Activated B cell treated with CpG ODN at 0.5 μM for 24 hours (primary cell): Measurements from ENCODE around the gene SPHK1. TPM values are rescaled to one million over a fixed set of nuclear protein-coding genes. Genes with fewer than 3 reads are reported as not detected.

Source experiments
- ATAC-seq: fragments of 200-7000 bp; cut with Tn5 transposase; one replicate; pipeline ENCODE4 v1.10.0; 2021; ENCODE audit warnings: low read depth, mild to moderate bottlenecking, moderate library complexity
- CTCF ChIA-PET: fragments of 350-600 bp; sonication (Branson Sonifier 250); formaldehyde crosslinking; loops from one replicate; lab custom pipeline; 2021; ENCODE audit warnings: antibody characterized with exemption; lab: Charles Lee
- POLR2A ChIA-PET: fragments of 350-600 bp; sonication (Branson Sonifier 250); formaldehyde crosslinking; loops from one replicate; lab custom pipeline; 2021; ENCODE audit warnings: antibody characterized with exemption; lab: Charles Lee
- DNase-seq: peaks from one replicate; pipeline ENCODE4 v3.0.0; 2022
- H3K27ac Mint-ChIP-seq: one replicate; pipeline ENCODE4 v1.8.0; 2020; ENCODE audit warnings: mixed read lengths
- H3K27me3 Mint-ChIP-seq: one replicate; pipeline ENCODE4 v1.8.0; 2021; ENCODE audit warnings: mixed read lengths
- H3K36me3 Mint-ChIP-seq: one replicate; pipeline ENCODE4 v1.8.0; 2021; ENCODE audit warnings: low read depth, mixed read lengths
- H3K4me1 Mint-ChIP-seq: one replicate; pipeline ENCODE4 v1.8.0; 2021; ENCODE audit warnings: mixed read lengths
- H3K4me3 Mint-ChIP-seq: one replicate; pipeline ENCODE4 v1.8.0; 2020; ENCODE audit warnings: mild to moderate bottlenecking, mixed read lengths
- H3K9me3 Mint-ChIP-seq: one replicate; pipeline ENCODE4 v1.8.0; 2020; ENCODE audit warnings: mixed read lengths
- CTCF ChIP-seq: fragments of 200-600 bp; IDR thresholded peaks from one replicate; pipeline ENCODE4 v1.8.0; 2022; ENCODE audit warnings: antibody characterized with exemption, mild to moderate bottlenecking
- intact Hi-C: fragments of 100-400 bp; cut with micrococcal nuclease; formaldehyde crosslinking; loops from one replicate; pipeline ENCODE4 v1.15.1; 2024
- total RNA-seq: library from RNA; stranded (reverse); gene quantifications from 2 replicates; pipeline ENCODE4 v1.2.3, GENCODE V29; 2022

SPHK1 gene
- total RNA-seq, 1 donor from 2014 or later: 1.1 TPM

- H3K4me3 Mint-ChIP-seq: no peak overlapping the region
- no peaks in the 10 kb centered on the region for H3K9me3 Mint-ChIP-seq
- CTCF ChIA-PET: no interaction called here
- intact Hi-C loops: no loop called here
- POLR2A ChIA-PET: no interaction called here
- peaks cover 4% of the 10 kb centered on the region for H3K27me3 Mint-ChIP-seq
- H3K27ac Mint-ChIP-seq: no peak overlapping the region
- DNase-seq (no peak), ATAC-seq (no peak)
- no peaks in the 10 kb centered on the region for H3K4me1 Mint-ChIP-seq
- H3K36me3 Mint-ChIP-seq: no peaks in the 10 kb centered on the region
- no peak for TF ChIP-seq CTCF
Measured at GRCh38 chr17:76368545-76368944, 15.9 kb upstream of the SPHK1 start.

- intact Hi-C loops: no loop called here
- H3K4me3 Mint-ChIP-seq: no peak overlapping the region
- no peak for ATAC-seq
Measured at GRCh38 chr17:76369379-76369778, 15.0 kb upstream of the SPHK1 start.

GRCh38 chr17:76369804-76370203 is 14.6 kb upstream of the SPHK1 start:
- intact Hi-C loops: no loop called here
- Mint-ChIP-seq H3K9me3 (no peaks in the 10 kb centered on the region), H3K4me3 (no peak overlapping the region), H3K27me3 (peaks cover 4% of the 10 kb centered on the region), H3K27ac (no peak overlapping the region), H3K36me3 (no peaks in the 10 kb centered on the region), H3K4me1 (no peaks in the 10 kb centered on the region)
- DNase-seq (no peak), ATAC-seq (no peak)
- POLR2A ChIA-PET: interaction anchor here (0.7 kb wide), 1 partner anchor 59 kb away, joined by 3 read pairs; no protein-coding TSS in a partner anchor
- CTCF ChIA-PET: interaction anchor here (1.8 kb wide), 1 partner anchor 28 kb away, joined by 6 read pairs; no protein-coding TSS in a partner anchor
- no peak for TF ChIP-seq CTCF

More at GRCh38 chr17:76369379-76369778, 15.0 kb upstream of the SPHK1 start:
- Mint-ChIP-seq H3K9me3 (no peaks in the 10 kb centered on the region), H3K36me3 (no peaks in the 10 kb centered on the region), H3K4me1 (no peaks in the 10 kb centered on the region), H3K27ac (no peak overlapping the region), H3K27me3 (peaks cover 4% of the 10 kb centered on the region)
- DNase-seq: no peak
- no peak for TF ChIP-seq CTCF
- POLR2A ChIA-PET: no interaction called here
- CTCF ChIA-PET: no interaction called here

GRCh38 chr17:76370261-76370993 is 14.0 kb upstream of the SPHK1 start:
- intact Hi-C loops: no loop called here
- Mint-ChIP-seq H3K27me3 (peaks cover 4% of the 10 kb centered on the region), H3K4me1 (no peaks in the 10 kb centered on the region), H3K27ac (no peak overlapping the region), H3K9me3 (no peaks in the 10 kb centered on the region), H3K4me3 (no peak overlapping the region), H3K36me3 (no peaks in the 10 kb centered on the region)
- POLR2A ChIA-PET: interaction anchor here (0.7 kb wide), 1 partner anchor 58 kb away, joined by 3 read pairs; no protein-coding TSS in a partner anchor
- no peak for ATAC-seq
- DNase-seq: no peak
- CTCF ChIA-PET: interaction anchor here (1.8 kb wide), 1 partner anchor 27 kb away, joined by 6 read pairs; no protein-coding TSS in a partner anchor
- no peak for TF ChIP-seq CTCF
